Astrocyte (in vitro differentiated cells and primary cell): ENCODE data around the gene FMO1. TPM values are rescaled to one million over a fixed set of nuclear protein-coding genes. Genes with fewer than 3 reads are reported as not detected.
A peak's percentile ranks its signal among the peaks of the same experiment; 100 is the strongest.

Experiments used
- DNase-seq: peaks from one replicate; pipeline ENCODE4 v3.0.0-alpha.2; 2010; ENCODE audit warnings: low read depth
- FAIRE-seq: peaks from 2 replicates; lab custom pipeline; 2011; peaks lifted over from hg19 to GRCh38; lab: Jason Lieb, UNC
- H2AFZ ChIP-seq: 2 replicates; pipeline ENCODE4 v1.6.0; 2012; ENCODE audit warnings: low read depth, low read length, inconsistent platforms
- H3K27ac ChIP-seq: 2 replicates; pipeline ENCODE4 v1.5.1; 2011; ENCODE audit warnings: low read depth, low read length, inconsistent platforms
- H3K27me3 ChIP-seq: 2 replicates; pipeline ENCODE4 v1.6.0; 2011; ENCODE audit warnings: low read length, inconsistent platforms; ENCODE audit not compliant: insufficient read depth
- H3K36me3 ChIP-seq: 2 replicates; pipeline ENCODE4 v1.5.1; 2011; ENCODE audit warnings: low read length, inconsistent platforms; ENCODE audit not compliant: insufficient read depth
- H3K4me1 ChIP-seq: 2 replicates; pipeline ENCODE4 v1.5.1; 2011; ENCODE audit warnings: low read length, inconsistent platforms; ENCODE audit not compliant: insufficient read depth
- H3K4me2 ChIP-seq: 2 replicates; pipeline ENCODE4 v1.6.0; 2012; ENCODE audit warnings: low read length, inconsistent platforms
- H3K4me3 ChIP-seq: 2 replicates; pipeline ENCODE4 v1.5.1; 2011; ENCODE audit warnings: low read depth, mild to moderate bottlenecking, low read length, inconsistent platforms; ENCODE audit not compliant: insufficient read depth
- H3K79me2 ChIP-seq: 2 replicates; pipeline ENCODE4 v1.6.0; 2012; ENCODE audit warnings: mild to moderate bottlenecking, low read length, inconsistent platforms; ENCODE audit not compliant: insufficient read depth
- H3K9ac ChIP-seq: 2 replicates; pipeline ENCODE4 v1.6.0; 2012; ENCODE audit warnings: mild to moderate bottlenecking, low read length, inconsistent platforms
- H3K9me3 ChIP-seq: 2 replicates; pipeline ENCODE4 v1.5.1; 2012; ENCODE audit warnings: low read depth, mild to moderate bottlenecking, low read length, inconsistent platforms; ENCODE audit not compliant: insufficient read depth
- H4K20me1 ChIP-seq: 2 replicates; pipeline ENCODE4 v1.6.0; 2012; ENCODE audit warnings: low read length, inconsistent platforms; ENCODE audit not compliant: insufficient read depth
- H3K27ac Mint-ChIP-seq: one replicate; pipeline ENCODE4 v1.8.0; 2021; ENCODE audit warnings: mild to moderate bottlenecking, mixed read lengths; ENCODE audit not compliant: unreplicated experiment
- H3K27me3 Mint-ChIP-seq: one replicate; pipeline ENCODE4 v1.8.0; 2021; ENCODE audit warnings: low read depth, mixed read lengths; ENCODE audit not compliant: unreplicated experiment
- H3K36me3 Mint-ChIP-seq: one replicate; pipeline ENCODE4 v1.8.0; 2021; ENCODE audit warnings: low read depth, mixed read lengths; ENCODE audit not compliant: unreplicated experiment
- H3K4me1 Mint-ChIP-seq: one replicate; pipeline ENCODE4 v1.8.0; 2021; ENCODE audit warnings: low read depth, mixed read lengths; ENCODE audit not compliant: unreplicated experiment
- H3K4me3 Mint-ChIP-seq: one replicate; pipeline ENCODE4 v1.8.0; 2021; ENCODE audit warnings: mild to moderate bottlenecking, moderate library complexity, mixed read lengths; ENCODE audit not compliant: unreplicated experiment
- H3K9me3 Mint-ChIP-seq: one replicate; pipeline ENCODE4 v1.8.0; 2021; ENCODE audit warnings: mild to moderate bottlenecking, mixed read lengths; ENCODE audit not compliant: unreplicated experiment
- CTCF ChIP-seq: IDR thresholded peaks from 2 replicates; pipeline ENCODE4 v1.5.1; 2011; ENCODE audit warnings: low read depth, mild to moderate bottlenecking, inconsistent platforms, low read length, moderate library complexity; ENCODE audit not compliant: insufficient read depth
- EZH2 ChIP-seq: IDR thresholded peaks from 2 replicates; pipeline ENCODE4 v1.6.1; 2012; ENCODE audit warnings: mild to moderate bottlenecking, low read length, inconsistent platforms; ENCODE audit not compliant: insufficient read depth
- total RNA-seq: library from RNA; stranded (reverse); gene quantifications from 2 replicates; pipeline ENCODE4 v1.2.1, GENCODE V29; 2021

The FMO1 gene
- total RNA-seq, 1 donor from 2014 or later = not detected

- no peak overlapping the region for H3K4me3 Mint-ChIP-seq
- Histone ChIP-seq H4K20me1 (no peaks in the 10 kb centered on the region), H2AFZ (no peak overlapping the region), H3K27me3 (peaks cover 3% of the 10 kb centered on the region), H3K27ac (no peak overlapping the region), H3K4me2 (no peak overlapping the region), H3K36me3 (no peaks in the 10 kb centered on the region), H3K79me2 (no peaks in the 10 kb centered on the region), H3K9ac (no peak overlapping the region), H3K4me1 (peaks cover 7% of the 10 kb centered on the region), H3K9me3 (no peaks in the 10 kb centered on the region), H3K4me3 (no peak overlapping the region)
- TF ChIP-seq CTCF (no peak), EZH2 (no peak)
- H3K27me3 Mint-ChIP-seq = no peaks in the 10 kb centered on the region
- no peaks in the 10 kb centered on the region for H3K9me3 Mint-ChIP-seq
- H3K27ac Mint-ChIP-seq = no peak overlapping the region
- no peak for FAIRE-seq
- peaks cover 9% of the 10 kb centered on the region for H3K4me1 Mint-ChIP-seq
- DNase-seq = no peak
- no peaks in the 10 kb centered on the region for H3K36me3 Mint-ChIP-seq
Measured at GRCh38 chr1:171256940-171257606, 8.8 kb downstream of the FMO1 start.

DNA sequence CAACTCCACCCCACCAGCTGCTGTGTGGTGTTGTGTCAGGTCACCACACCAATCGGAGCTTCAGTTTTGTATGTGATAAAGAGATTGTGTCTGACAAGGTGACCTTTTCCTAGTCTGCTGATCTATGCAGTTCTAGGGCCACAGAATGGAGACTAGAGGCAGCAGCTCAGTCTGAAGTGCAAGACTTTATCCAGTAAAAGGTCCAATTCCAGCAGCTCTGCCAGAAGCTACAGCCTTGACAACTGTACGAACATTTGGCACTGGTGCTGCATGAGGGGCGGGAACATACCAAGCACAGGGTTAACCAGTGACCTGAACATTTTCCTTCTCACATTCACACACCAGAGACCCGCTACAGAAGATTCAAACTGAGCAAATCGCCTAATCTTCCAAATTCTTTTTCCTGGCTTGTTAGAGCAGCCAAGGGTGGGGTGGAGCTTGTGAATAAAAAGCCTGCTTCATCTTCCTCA is 9.3 kb downstream of the FMO1 start:
- no peak for DNase-seq
- Mint-ChIP-seq H3K4me1 (peaks cover 9% of the 10 kb centered on the region), H3K9me3 (no peaks in the 10 kb centered on the region), H3K27ac (no peak overlapping the region), H3K36me3 (no peaks in the 10 kb centered on the region), H3K27me3 (no peaks in the 10 kb centered on the region), H3K4me3 (no peak overlapping the region)
- Histone ChIP-seq H3K9ac (no peak overlapping the region), H3K4me1 (peaks cover 7% of the 10 kb centered on the region), H3K27me3 (peaks cover 3% of the 10 kb centered on the region), H3K9me3 (no peaks in the 10 kb centered on the region), H3K79me2 (no peaks in the 10 kb centered on the region), H4K20me1 (no peaks in the 10 kb centered on the region), H3K27ac (no peak overlapping the region), H3K4me2 (no peak overlapping the region), H2AFZ (no peak overlapping the region), H3K36me3 (no peaks in the 10 kb centered on the region), H3K4me3 (no peak overlapping the region)
- no peak for FAIRE-seq
- TF ChIP-seq EZH2 (no peak), CTCF (no peak)

DNA sequence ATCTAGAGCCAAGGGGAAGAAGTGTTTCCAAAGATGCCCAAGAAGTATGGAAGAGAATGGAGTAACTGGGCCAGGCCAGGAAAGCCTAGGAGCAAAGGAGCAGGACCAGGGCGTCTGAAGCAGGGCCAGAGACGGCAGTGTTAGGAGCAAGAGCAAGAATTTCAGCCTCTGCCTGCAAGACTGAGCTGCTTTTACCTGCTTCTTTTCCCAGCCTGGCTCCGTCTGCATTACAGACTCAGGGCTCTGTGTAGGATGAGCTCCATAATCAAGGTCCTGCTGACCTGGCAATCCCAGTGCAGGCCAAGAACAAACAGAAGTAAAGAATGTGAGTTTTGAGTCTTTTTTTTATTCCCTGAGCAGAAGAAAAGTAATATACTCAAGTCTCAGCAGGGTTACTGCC is 10.1 kb downstream of the FMO1 start:
- Histone ChIP-seq H3K9me3 (no peaks in the 10 kb centered on the region), H3K4me2 (no peak overlapping the region), H3K79me2 (no peaks in the 10 kb centered on the region), H4K20me1 (no peaks in the 10 kb centered on the region), H3K4me1 (peaks cover 7% of the 10 kb centered on the region), H3K27ac (no peak overlapping the region), H2AFZ (peak overlapping the region; percentile 49), H3K4me3 (no peak overlapping the region), H3K27me3 (peaks cover 3% of the 10 kb centered on the region), H3K36me3 (no peaks in the 10 kb centered on the region), H3K9ac (no peak overlapping the region)
- DNase-seq = no peak
- FAIRE-seq = no peak
- Mint-ChIP-seq H3K9me3 (no peaks in the 10 kb centered on the region), H3K27me3 (no peaks in the 10 kb centered on the region), H3K27ac (no peak overlapping the region), H3K4me1 (peaks cover 9% of the 10 kb centered on the region), H3K4me3 (no peak overlapping the region), H3K36me3 (no peaks in the 10 kb centered on the region)
- TF ChIP-seq CTCF = no peak
- no peak for TF ChIP-seq EZH2
